Right renal pelvis (tissue), 4 donors: ENCODE results near the gene SMIM1. TPM values are rescaled to one million over a fixed set of nuclear protein-coding genes. Genes with fewer than 3 reads are reported as not detected.

Source experiments
- DNase-seq, 4 donors: peaks; one replicate each; pipeline ENCODE4 v3.0.0-alpha.2; 2013; ENCODE audit warnings: low read depth in 4 of 4, low spot score in 3 of 4, missing footprints in 1 of 4
- polyA plus RNA-seq, 4 donors: library from polyadenylated mRNA; unstranded; fragments of 120-200 nt; gene quantifications; one replicate each; pipeline ENCODE4 v1.2.1, GENCODE V29; 2013; ENCODE audit not compliant: insufficient read length in 4 of 4

The SMIM1 gene
- polyA plus RNA-seq, 4 donors = 11.4 to 18.4 (median 14.5) TPM

GRCh38 chr1:3775490-3776230 lies 3.1 kb downstream of the SMIM1 start:
- no peak for DNase-seq

DNA sequence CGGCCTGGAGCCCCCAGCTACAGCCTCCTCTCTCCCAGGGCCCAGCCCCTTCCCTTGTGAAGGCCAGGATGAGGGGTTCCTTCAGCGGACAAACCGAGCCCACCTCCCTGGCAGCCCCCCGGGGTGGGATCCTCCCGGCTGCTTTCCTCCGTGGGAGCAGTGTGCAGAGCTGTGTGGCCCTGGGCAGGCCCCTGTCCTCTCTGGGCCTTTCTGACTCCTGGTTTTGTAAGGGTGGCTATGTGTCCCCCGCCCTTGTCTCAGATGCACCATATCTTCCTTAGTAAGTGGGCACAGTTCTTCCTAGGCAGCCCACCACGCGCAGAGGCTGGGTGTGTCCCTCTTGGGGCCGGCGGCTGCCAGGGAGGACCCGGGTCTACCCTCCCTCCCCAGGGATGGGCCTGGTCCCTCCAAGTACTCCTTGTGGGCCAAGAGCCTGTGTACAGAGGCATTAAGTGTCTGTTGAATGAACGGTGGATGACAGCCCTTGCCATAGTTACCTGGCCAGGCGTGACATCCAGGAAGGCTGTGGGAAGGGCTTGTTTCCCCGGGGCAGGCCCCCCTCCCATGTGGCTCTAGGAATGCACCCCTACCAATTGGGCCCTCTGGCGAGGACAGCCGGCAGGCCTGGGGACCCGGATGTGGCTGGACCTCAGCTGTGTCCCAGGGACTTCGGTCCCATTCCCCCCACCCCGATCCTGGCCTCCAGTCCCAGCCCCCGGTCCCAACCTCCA lies 3.8 kb downstream of the SMIM1 start:
- DNase-seq = no peak

- DNase-seq = no peak
Measured at GRCh38 chr1:3777078-3777547, 4.6 kb downstream of the SMIM1 start.

DNA sequence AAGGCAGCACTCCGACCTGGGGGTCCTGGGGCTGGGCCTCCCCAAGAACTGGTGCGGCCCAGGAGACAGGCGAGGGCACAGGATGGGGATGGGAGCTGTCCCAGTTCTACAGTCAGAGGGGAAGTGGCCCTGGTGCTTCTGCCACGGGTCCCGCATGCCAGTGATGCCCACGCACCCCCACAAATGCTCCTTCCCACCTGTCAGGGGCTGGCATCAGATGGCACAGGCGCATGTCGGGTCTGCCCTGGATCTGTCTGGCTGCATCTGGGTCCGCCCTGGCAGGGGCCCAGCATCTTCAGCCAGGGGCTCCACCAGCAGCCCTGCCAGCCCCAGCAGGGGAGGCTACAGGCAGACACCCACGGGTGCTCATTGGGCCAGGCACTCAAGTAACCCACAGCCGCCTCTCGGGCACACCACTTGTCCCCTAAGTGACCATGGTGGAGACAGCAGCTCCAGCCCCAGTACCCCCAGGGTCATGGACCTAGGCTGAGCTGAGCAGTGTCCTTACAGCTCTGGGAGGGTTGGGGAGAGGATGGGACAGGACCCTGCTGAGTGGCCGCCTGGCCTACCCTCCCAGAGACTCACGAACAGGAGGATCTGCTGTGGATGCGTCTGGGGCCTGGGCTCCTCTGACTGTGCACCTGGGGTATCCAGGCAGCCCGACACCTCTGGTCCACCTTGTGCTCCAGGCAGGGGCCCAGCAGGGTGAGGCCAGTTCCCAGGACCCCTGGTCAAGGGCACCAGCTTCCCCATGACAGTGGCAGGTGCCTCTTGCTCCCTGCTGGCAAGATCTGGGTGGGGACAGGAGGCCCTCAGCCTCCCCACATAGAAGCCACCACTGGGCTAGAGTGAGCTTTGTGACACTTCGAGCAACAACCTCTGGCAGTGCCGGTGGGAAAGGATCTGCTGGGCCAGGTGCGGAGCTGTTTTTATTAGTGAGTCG lies 5.4 kb downstream of the SMIM1 start:
- DNase-seq = no peak

DNA sequence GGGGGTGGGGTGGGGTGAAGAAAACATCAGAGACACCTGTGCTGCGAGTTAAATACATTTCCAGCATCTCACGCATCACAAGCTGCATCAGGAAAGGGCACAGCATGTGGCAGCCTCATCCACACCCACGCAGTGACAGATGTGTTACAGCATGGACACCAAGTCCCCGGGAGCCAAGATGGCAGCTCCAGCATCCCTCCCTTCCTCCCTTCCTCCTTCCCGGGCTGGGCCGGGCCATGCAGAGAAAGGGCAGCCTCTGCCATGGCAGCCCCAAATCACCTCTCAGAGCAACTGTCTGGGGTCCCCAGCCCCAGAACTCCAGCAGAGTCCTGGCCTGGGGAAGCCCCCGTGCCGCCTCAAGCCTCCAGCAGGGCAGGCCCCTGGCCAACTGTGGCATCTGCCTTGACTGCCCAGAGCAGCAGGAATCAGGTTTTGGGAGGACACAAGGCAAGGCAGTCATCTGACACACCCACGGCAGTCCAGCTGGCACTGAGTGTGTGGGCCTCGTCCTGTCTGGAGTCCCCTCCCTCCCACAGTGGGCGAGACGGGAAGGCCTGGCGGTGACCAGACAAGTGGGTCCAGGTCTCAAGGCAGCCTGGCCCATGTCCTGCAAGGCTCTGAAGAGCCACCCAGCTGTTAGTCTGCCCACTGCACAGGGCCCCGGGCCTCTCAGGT lies 6.2 kb downstream of the SMIM1 start:
- DNase-seq = no peak

DNA sequence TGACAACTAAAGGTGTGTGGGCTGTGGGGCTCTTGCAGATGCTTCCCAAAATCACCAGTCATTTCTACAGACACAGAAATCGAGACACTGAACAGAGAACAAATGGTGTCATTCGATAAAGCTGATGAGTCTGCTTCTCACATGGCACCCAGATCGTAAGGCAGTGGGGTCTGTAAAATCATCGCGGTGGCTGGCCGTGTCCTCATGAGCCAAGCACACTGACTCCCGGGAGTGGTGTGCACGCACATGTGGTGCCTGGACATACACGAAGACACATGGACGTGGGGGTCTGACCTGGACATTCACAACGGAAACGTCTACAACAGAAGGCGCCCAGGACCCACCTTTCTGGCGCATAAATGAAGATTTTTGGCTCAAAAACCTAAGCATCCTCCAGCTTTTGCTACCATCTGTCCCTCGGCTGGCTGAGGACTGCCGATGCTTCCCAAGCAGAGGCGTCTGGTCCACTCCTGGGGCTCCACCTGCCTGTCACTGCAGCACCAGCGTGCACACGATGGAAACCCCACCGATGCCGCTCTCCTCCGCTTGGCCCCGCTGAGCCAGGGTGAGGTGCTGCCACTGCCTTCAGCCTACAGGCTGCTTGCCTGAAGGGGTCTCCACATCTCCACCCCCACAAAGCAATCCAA lies 6.8 kb downstream of the SMIM1 start:
- DNase-seq = no peak

- no peak for DNase-seq
Measured at GRCh38 chr1:3779912-3780416, 7.4 kb downstream of the SMIM1 start.

GRCh38 chr1:3780901-3781300 lies 8.4 kb downstream of the SMIM1 start:
- no peak for DNase-seq

DNA sequence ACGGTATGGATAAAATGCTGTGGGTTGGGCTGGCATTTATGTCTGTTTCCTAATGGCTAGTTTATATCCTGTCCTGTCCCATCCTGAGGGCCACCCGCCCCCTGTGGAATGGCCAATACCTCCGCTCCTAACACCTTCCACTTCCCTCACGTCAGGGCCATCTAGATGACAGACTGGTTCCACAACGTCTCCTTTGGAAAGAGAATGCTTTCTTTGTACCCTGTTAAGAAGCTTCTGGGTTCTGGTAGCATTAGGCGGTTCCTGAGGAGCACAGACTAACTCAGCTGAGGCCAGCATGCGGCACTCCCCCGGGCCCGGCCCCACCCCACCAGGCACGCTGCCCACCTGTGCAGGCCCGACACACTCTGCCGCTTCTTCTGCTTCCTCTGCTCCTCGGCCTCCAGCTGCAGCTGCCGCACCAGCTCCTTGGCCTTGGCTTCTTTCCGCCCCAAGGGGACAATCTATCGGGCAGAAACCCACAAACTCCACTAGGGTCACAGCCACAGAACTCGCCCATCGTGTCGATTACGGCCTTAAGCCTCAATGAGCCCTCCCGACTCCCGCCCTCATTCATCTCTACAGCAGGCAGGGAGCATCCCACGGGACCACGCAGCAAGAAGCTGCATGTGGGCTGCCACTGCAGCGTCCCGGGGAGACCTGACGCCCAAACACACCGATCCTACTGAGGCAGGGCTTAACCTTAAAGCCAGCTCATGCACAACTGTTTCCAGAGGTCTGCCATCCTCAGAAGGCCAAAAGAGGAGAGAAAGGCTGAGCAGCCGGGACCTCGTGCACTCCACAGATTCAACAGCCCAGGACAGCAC lies 11.3 kb downstream of the SMIM1 start:
- DNase-seq = no peak

GRCh38 chr1:3785045-3785444 lies 12.5 kb downstream of the SMIM1 start:
- DNase-seq = no peak

- no peak for DNase-seq
Measured at GRCh38 chr1:3785456-3786157, 13.1 kb downstream of the SMIM1 start.

DNA sequence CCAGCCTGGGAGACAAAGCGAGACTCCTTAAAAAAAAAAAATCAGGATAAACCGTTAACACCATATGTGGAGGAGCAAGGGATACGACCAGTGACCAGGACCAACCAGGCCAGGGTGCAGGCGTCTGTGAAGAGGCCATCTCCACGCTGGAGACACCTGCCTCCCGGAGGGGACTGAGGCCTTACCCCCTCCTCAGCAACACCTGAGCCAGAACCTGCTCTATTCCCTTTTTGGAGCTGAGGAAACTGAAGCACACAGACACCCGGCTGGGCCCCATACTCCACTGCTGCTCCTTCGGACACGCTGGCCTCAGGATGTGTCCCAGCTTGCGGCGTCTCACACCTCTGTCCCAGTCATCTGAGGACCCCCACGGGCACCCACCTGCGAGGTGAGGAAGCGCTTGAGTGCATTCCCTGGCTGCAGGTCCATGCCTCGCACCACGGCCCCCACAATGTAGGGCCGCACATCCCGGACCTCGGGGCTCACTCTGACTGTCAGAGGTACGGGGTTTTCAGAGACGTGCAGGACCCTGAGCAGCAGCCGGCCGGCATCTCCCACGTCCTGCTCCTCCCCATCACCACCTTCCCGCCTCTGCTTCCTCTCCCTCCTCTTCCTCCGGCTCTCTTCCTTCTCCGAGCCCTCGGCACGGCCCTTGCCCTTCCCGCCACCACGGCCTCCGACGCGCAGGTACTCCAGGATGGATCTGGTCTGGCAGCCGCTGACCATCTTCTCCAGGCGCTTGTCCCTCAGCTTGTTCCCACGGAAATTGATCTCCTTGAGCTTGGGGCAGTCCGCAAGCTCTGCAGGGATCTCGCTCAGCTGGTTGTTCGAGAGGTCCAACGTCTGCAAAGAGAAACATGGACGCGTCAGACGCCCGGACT lies 14.2 kb downstream of the SMIM1 start:
- DNase-seq = no peak

GRCh38 chr1:3787349-3787715 lies 14.8 kb downstream of the SMIM1 start:
- no peak for DNase-seq

DNA sequence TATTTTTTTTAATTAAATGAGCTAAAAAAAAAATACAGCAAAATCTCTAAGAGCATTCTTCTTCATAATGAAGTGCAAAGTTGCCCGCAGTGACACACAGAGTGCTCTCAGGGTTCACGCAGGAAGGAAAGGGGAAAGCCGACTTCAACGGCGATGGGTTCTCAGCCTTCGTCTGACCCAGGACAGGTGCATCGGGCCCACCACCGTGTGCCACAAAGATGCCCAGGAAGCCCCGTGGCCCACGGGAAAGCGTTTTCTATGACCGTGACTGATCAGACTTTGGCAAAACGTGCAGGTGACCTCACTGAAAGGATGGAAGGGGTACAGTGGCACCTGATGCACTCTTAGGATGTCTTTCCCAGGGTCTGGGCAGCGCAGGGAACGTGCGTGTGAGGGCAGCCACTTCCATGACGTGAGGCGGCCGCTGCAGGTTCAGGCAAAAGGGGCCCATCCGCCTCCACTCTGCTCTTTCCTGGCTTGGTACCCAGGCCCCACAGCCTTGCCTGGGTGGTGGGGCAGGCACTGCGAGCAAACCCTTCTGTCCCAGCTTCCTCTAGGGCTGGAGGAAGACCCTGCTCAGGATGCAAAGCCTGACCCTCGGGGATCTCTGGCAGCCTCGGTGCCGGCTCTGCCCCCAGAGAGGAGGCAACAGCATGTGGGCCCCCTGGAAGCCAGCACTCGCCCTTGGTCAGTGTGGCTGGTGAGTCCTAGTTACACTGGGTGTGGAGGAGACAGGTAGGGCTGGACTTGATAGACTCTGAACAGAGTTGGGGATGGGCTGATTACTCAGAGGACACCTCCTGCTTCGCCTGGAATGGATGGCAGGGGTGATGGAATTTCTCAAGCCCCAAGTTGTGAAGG lies 15.4 kb downstream of the SMIM1 start:
- DNase-seq = no peak

DNA sequence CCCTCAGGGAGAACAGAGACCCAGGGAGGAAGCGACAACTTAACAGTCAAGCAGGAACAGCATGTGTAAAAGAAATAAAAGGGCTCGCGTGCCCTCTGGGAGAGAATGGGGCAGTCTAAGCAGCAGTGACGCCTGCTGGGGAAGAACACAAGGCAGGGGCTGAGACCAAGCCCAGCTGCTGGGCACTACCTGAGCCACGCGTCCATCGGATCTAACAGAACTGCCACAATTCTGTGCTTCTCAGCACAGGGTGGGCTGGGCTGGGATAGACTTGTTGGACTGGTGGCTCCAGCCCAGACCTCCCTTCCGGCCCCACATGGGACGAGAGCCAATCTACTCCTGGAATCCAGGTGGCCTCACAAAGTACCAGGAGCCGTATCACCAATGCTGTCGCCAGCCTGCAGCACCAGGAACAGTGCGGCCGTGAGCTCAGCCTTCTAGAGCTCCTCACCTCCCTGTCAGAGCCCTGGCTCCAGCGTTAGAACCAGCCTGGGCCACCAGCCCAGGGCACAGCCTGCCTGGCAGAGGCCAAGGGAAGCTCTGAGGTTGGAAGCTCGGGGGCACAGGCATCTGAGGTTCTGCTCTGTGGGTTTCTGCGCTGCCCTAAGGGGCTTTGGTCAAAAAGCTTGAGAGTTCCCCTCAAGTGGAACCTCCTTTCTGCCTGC lies 16.3 kb downstream of the SMIM1 start:
- no peak for DNase-seq
